Trophoblast cell (in vitro differentiated cells and primary cell): ENCODE results near the gene DOCK2.

Experiments
- DNase-seq, 2 donors: peaks; one replicate each; pipeline ENCODE4 v3.0.0-alpha.2; 2016
- H2AFZ ChIP-seq: 2 replicates; pipeline ENCODE4 v1.6.1; 2013; ENCODE audit warnings: low read length, moderate library complexity, mild to moderate bottlenecking; ENCODE audit not compliant: insufficient read depth, poor library complexity
- H2AK5ac ChIP-seq: 2 replicates; pipeline ENCODE4 v1.6.1; 2013; ENCODE audit warnings: mild to moderate bottlenecking, low read length
- H2BK120ac ChIP-seq: 2 replicates; pipeline ENCODE4 v1.6.1; 2013; ENCODE audit warnings: low read length, mild to moderate bottlenecking, moderate library complexity; ENCODE audit not compliant: insufficient read depth, poor library complexity
- H2BK12ac ChIP-seq: 2 replicates; pipeline ENCODE4 v1.6.1; 2013; ENCODE audit warnings: mild to moderate bottlenecking, low read length, moderate library complexity
- H2BK5ac ChIP-seq: 2 replicates; pipeline ENCODE4 v1.6.1; 2013; ENCODE audit warnings: low read length, low read depth, moderate library complexity, mild to moderate bottlenecking; ENCODE audit not compliant: poor library complexity
- H3K14ac ChIP-seq: 2 replicates; pipeline ENCODE4 v1.6.1; 2013; ENCODE audit warnings: mild to moderate bottlenecking, low read length
- H3K18ac ChIP-seq: 2 replicates; pipeline ENCODE4 v1.6.1; 2013; ENCODE audit warnings: mild to moderate bottlenecking, low read length
- H3K23ac ChIP-seq: 2 replicates; pipeline ENCODE4 v1.6.1; 2013; ENCODE audit warnings: low read length
- H3K27ac ChIP-seq: 2 replicates; pipeline ENCODE4 v1.5.1; 2013; ENCODE audit warnings: low read depth, mild to moderate bottlenecking, inconsistent platforms, low read length, moderate library complexity
- H3K27me3 ChIP-seq: 2 replicates; pipeline ENCODE4 v1.6.1; 2013; ENCODE audit warnings: inconsistent platforms, mild to moderate bottlenecking, low read length, moderate library complexity; ENCODE audit not compliant: insufficient read depth
- H3K36me3 ChIP-seq, 2 experiments: 1 replicate in 1 of 2; 2 replicates in 1 of 2; pipeline ENCODE4 v1.6.1; 2013; ENCODE audit warnings: low read length in 2 of 2, mild to moderate bottlenecking in 2 of 2, moderate library complexity in 1 of 2; ENCODE audit not compliant: insufficient read depth in 2 of 2, control insufficient read depth in 1 of 2
- H3K4ac ChIP-seq: 2 replicates; pipeline ENCODE4 v1.6.1; 2013; ENCODE audit warnings: low read depth, mild to moderate bottlenecking, low read length, moderate library complexity
- H3K4me1 ChIP-seq, 2 experiments: 1 replicate in 1 of 2; 2 replicates in 1 of 2; pipeline ENCODE4 v1.6.1; 2013; ENCODE audit warnings: low read length in 2 of 2, mild to moderate bottlenecking in 2 of 2, moderate library complexity in 1 of 2; ENCODE audit not compliant: insufficient read depth in 2 of 2, control insufficient read depth in 1 of 2
- H3K4me2 ChIP-seq: 2 replicates; pipeline ENCODE4 v1.6.1; 2013; ENCODE audit warnings: inconsistent platforms, mild to moderate bottlenecking, low read length, moderate library complexity
- H3K4me3 ChIP-seq: 2 replicates; pipeline ENCODE4 v1.5.1; 2013; ENCODE audit warnings: mild to moderate bottlenecking, low read depth, low read length, inconsistent platforms
- H3K79me1 ChIP-seq: one replicate; pipeline ENCODE4 v1.6.1; 2013; ENCODE audit warnings: low read length
- H3K79me2 ChIP-seq: 2 replicates; pipeline ENCODE4 v1.6.1; 2013; ENCODE audit warnings: low read length, mild to moderate bottlenecking; ENCODE audit not compliant: control insufficient read depth, insufficient read depth, poor library complexity
- H3K9ac ChIP-seq: 2 replicates; pipeline ENCODE4 v1.6.1; 2013; ENCODE audit warnings: mild to moderate bottlenecking, low read length
- H3K9me3 ChIP-seq: 2 replicates; pipeline ENCODE4 v1.6.1; 2013; ENCODE audit warnings: low read depth, mild to moderate bottlenecking, control low read depth, inconsistent platforms, low read length; ENCODE audit not compliant: insufficient read depth
- H4K12ac ChIP-seq: 2 replicates; pipeline ENCODE4 v1.6.1; 2013; ENCODE audit warnings: low read depth, mild to moderate bottlenecking, low read length, moderate library complexity
- H4K8ac ChIP-seq: 2 replicates; pipeline ENCODE4 v1.6.1; 2013; ENCODE audit warnings: low read depth, mild to moderate bottlenecking, low read length, moderate library complexity
- H4K91ac ChIP-seq: one replicate; pipeline ENCODE4 v1.6.1; 2013; ENCODE audit warnings: low read depth, mild to moderate bottlenecking, low read length, moderate library complexity
- WGBS: extraction: QIAGEN DNeasy Blood & Tissue Kit; methylation state at CpG from one replicate; pipeline ENCODE4 v1.1.7; 2013; ENCODE audit warnings: missing lambda C conversion rate; ENCODE audit not compliant: insufficient read length, insufficient coverage; ENCODE audit errors: extremely low coverage; 5-methylcytosine and 5-hydroxymethylcytosine counted together

The DOCK2 gene

DNA sequence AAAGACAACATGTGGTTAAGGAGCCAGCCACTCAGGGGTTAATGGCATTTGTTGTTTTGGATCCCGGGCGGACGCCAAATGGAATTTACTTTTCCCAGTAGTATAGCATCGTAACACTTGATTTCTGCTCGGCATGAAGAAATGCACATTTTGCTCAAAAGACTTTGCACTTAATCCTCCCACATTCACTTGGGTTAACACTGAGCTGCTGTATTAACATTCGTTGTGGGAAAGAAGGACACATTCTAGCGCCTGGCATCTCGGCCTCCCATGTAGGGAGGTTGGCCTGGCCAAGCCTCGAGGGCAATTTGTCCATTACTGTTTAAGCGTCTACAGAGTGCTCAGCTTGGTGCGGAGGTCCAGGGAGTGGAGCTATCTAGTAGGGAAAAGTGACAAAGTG lies 375.5 kb downstream of the DOCK2 start:
- no peak overlapping the region for H4K8ac ChIP-seq
- no peak overlapping the region for H3K4ac ChIP-seq
- H3K27ac ChIP-seq, result no peak overlapping the region
- no peak overlapping the region for H3K4me2 ChIP-seq
- no peak overlapping the region for H3K9ac ChIP-seq
- no peak overlapping the region for H4K91ac ChIP-seq
- H3K4me3 ChIP-seq, result no peak overlapping the region
- no peak overlapping the region for H3K18ac ChIP-seq
- H2BK120ac ChIP-seq, result no peak overlapping the region
- H3K27me3 ChIP-seq, result no peaks in the 10 kb centered on the region
- H3K36me3 ChIP-seq, result no peaks in the 10 kb centered on the region
- no peak overlapping the region for H2AK5ac ChIP-seq
- no peak overlapping the region for H2AFZ ChIP-seq
- H3K14ac ChIP-seq, result no peak overlapping the region
- H3K79me1 ChIP-seq, result no peaks in the 10 kb centered on the region
- no CpG with 5 or more reads among the region's 11 CpGs for WGBS
- no peak overlapping the region for H4K12ac ChIP-seq
- peaks cover 0 to 4% of the 10 kb centered on the region in 2 experiments for H3K4me1 ChIP-seq
- no peak for DNase-seq
- no peak overlapping the region for H2BK5ac ChIP-seq
- H3K23ac ChIP-seq, result no peak overlapping the region
- H2BK12ac ChIP-seq, result no peak overlapping the region
- H3K9me3 ChIP-seq, result no peaks in the 10 kb centered on the region
- H3K79me2 ChIP-seq, result peaks cover 3% of the 10 kb centered on the region

DNA sequence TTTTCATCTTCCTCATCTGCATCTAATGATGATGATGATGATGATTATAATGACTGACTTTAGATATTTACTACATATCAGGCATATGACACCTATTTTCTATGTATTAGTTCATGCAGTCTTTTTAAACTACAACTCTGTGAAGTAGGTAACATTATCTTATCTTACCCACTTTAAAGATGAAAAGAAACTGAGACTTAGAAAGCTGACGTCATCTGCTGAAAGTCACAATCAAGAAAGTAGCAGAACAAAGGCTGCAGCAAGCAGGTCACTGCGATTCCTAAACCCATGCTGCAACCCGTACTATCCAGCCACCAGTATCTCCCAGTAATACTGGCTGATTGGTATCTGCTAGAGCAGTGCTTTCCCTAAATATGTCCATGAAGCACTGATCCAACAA lies 383.3 kb downstream of the DOCK2 start:
- Histone ChIP-seq H3K18ac (no peak overlapping the region), H3K36me3 (no peaks in the 10 kb centered on the region), H3K4me2 (no peak overlapping the region), H2AK5ac (no peak overlapping the region), H3K14ac (no peak overlapping the region), H2BK5ac (no peak overlapping the region), H4K91ac (no peak overlapping the region), H3K79me2 (no peaks in the 10 kb centered on the region), H3K79me1 (no peaks in the 10 kb centered on the region), H3K4me1 (no peaks in the 10 kb centered on the region), H2BK120ac (no peak overlapping the region), H2AFZ (no peak overlapping the region), H3K4ac (no peak overlapping the region), H3K4me3 (no peak overlapping the region), H3K9ac (no peak overlapping the region), H3K27me3 (no peaks in the 10 kb centered on the region), H4K8ac (no peak overlapping the region), H4K12ac (no peak overlapping the region), H3K23ac (no peak overlapping the region), H2BK12ac (no peak overlapping the region), H3K27ac (no peak overlapping the region), H3K9me3 (no peaks in the 10 kb centered on the region)
- no peak for DNase-seq
- no CpG with 5 or more reads among the region's 3 CpGs for WGBS

DNA sequence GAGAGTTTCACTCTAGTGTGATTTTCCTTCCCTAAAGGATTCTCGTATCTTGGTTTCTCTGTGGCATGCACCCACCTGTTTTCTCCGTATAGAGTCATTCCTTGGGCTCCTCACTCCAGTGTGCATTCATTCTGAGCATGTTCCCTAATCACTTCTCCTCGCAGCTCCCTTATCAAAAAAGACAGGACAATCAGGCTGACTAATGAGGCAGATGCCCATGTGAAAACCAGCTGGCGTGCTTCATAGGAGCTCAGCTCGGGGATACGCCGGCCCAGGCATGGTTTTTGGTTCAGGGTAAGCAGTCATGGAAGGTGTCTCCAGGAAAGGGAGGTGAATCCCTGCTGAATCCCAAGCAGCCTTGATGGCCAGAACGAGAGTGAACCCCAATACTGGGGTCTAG lies 384.4 kb downstream of the DOCK2 start:
- no peak overlapping the region for H2BK120ac ChIP-seq
- no peaks in the 10 kb centered on the region for H3K4me1 ChIP-seq
- no peaks in the 10 kb centered on the region for H3K36me3 ChIP-seq
- H2AK5ac ChIP-seq, result no peak overlapping the region
- no peak overlapping the region for H3K4me3 ChIP-seq
- no peaks in the 10 kb centered on the region for H3K79me1 ChIP-seq
- H2BK5ac ChIP-seq, result no peak overlapping the region
- H4K91ac ChIP-seq, result no peak overlapping the region
- no peak overlapping the region for H3K14ac ChIP-seq
- H3K23ac ChIP-seq, result no peak overlapping the region
- H2AFZ ChIP-seq, result no peak overlapping the region
- H2BK12ac ChIP-seq, result no peak overlapping the region
- no peak overlapping the region for H4K12ac ChIP-seq
- no peak overlapping the region for H3K27ac ChIP-seq
- H3K9ac ChIP-seq, result no peak overlapping the region
- WGBS, result no CpG with 5 or more reads among the region's 8 CpGs
- H3K4me2 ChIP-seq, result no peak overlapping the region
- H4K8ac ChIP-seq, result no peak overlapping the region
- DNase-seq, result no peak
- H3K9me3 ChIP-seq, result no peaks in the 10 kb centered on the region
- no peak overlapping the region for H3K4ac ChIP-seq
- no peak overlapping the region for H3K18ac ChIP-seq
- no peaks in the 10 kb centered on the region for H3K79me2 ChIP-seq
- H3K27me3 ChIP-seq, result no peaks in the 10 kb centered on the region

DNA sequence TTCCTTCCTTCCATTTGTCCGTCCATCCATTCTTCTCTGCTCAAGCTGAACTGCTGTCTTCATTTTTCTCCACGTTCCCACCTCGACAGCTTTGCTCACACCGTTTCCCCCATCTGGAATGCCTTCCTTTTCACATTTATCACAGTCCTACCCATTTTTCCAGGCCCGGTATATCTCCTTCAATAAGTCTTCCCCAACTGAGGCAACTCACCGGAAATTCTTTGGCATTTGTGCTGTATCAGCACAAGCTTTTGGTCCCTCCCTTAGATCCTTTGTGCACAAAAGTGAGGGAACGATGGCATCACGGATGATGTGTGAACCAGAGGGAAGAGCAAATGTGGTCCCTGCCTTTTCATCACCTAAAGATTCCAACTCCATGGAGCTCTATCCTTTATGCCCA lies 388.8 kb downstream of the DOCK2 start:
- Histone ChIP-seq H3K27ac (no peak overlapping the region), H3K18ac (no peak overlapping the region), H2BK120ac (no peak overlapping the region), H3K4me1 (no peaks in the 10 kb centered on the region), H3K14ac (no peak overlapping the region), H2BK5ac (no peak overlapping the region), H2BK12ac (no peak overlapping the region), H3K4me3 (no peak overlapping the region), H4K8ac (no peak overlapping the region), H3K9me3 (peaks cover 1% of the 10 kb centered on the region), H3K9ac (no peak overlapping the region), H3K23ac (no peak overlapping the region), H2AFZ (no peak overlapping the region), H3K79me1 (no peaks in the 10 kb centered on the region), H4K12ac (no peak overlapping the region), H3K36me3 (no peaks in the 10 kb centered on the region), H3K4me2 (no peak overlapping the region), H2AK5ac (no peak overlapping the region), H3K79me2 (no peaks in the 10 kb centered on the region), H4K91ac (no peak overlapping the region), H3K27me3 (no peaks in the 10 kb centered on the region), H3K4ac (no peak overlapping the region)
- DNase-seq, result no peak
- WGBS, result no CpG with 5 or more reads among the region's 8 CpGs
